Neural cell (in vitro differentiated cells): ENCODE measurements around the gene PGBD5. TPM values are rescaled to one million over a fixed set of nuclear protein-coding genes. Genes with fewer than 3 reads are reported as not detected.

Source experiments
- H2AFZ ChIP-seq: fragments of 200-600, 300-800 bp; sonication (generic), shearing (Covaris generic); 2 replicates; pipeline ENCODE4 v1.6.0; 2014; ENCODE audit warnings: low read depth, mild to moderate bottlenecking, antibody characterized with exemption, low read length, moderate library complexity
- H3F3A ChIP-seq: fragments of 200-600 bp; shearing (Covaris generic); 2 replicates; pipeline ENCODE4 v1.6.1; 2016; ENCODE audit warnings: mild to moderate bottlenecking, moderate library complexity, mixed read lengths, antibody characterized with exemption, low read length; ENCODE audit not compliant: insufficient read depth, poor library complexity, severe bottlenecking
- H3K27ac ChIP-seq: fragments of 200-600, 300-800 bp; sonication (generic), shearing (Covaris generic); 2 replicates; pipeline ENCODE4 v1.5.1; 2014; ENCODE audit warnings: mild to moderate bottlenecking, low read length, moderate library complexity
- H3K27me3 ChIP-seq: fragments of 300-800, 200-600 bp; sonication (generic), shearing (Covaris generic); 2 replicates; pipeline ENCODE4 v1.6.0; 2014; ENCODE audit warnings: mild to moderate bottlenecking, low read depth, low read length, moderate library complexity; ENCODE audit not compliant: insufficient read depth
- H3K36me3 ChIP-seq: fragments of 300-800, 200-600 bp; sonication (generic), shearing (Covaris generic); 2 replicates; pipeline ENCODE4 v1.5.1; 2014; ENCODE audit warnings: mild to moderate bottlenecking, antibody characterized with exemption, low read length, moderate library complexity; ENCODE audit not compliant: insufficient read depth
- H3K4me2 ChIP-seq: fragments of 300-800, 200-600 bp; sonication (generic), shearing (Covaris generic); 2 replicates; pipeline ENCODE4 v1.6.0; 2014; ENCODE audit warnings: mild to moderate bottlenecking, low read length
- H3K4me3 ChIP-seq: fragments of 300-800, 200-600 bp; sonication (generic), shearing (Covaris generic); 2 replicates; pipeline ENCODE4 v1.5.1; 2014; ENCODE audit warnings: mild to moderate bottlenecking, low read length, moderate library complexity
- H3K79me2 ChIP-seq: fragments of 200-600 bp; shearing (Covaris generic); replicated peaks from 2 replicates; pipeline ENCODE4 v1.6.0; 2014; ENCODE audit warnings: mild to moderate bottlenecking, low read length, moderate library complexity; ENCODE audit not compliant: insufficient read depth
- H3K9ac ChIP-seq: fragments of 300-800, 200-600 bp; sonication (generic), shearing (Covaris generic); 2 replicates; pipeline ENCODE4 v1.6.1; 2016; ENCODE audit warnings: mild to moderate bottlenecking, low read length, mixed read lengths
- H3K9me2 ChIP-seq: fragments of 200-600 bp; shearing (Covaris generic); 2 replicates; pipeline ENCODE4 v1.6.1; 2016; ENCODE audit warnings: mild to moderate bottlenecking, low read length, mixed read lengths; ENCODE audit not compliant: insufficient read depth
- H3K9me3 ChIP-seq: fragments of 200-600, 300-800 bp; sonication (generic), shearing (Covaris generic); 2 replicates; pipeline ENCODE4 v1.6.1; 2016; ENCODE audit warnings: mild to moderate bottlenecking, mixed run types, low read length, moderate library complexity, mixed read lengths
- H4K20me1 ChIP-seq: fragments of 200-600 bp; shearing (Covaris generic); 2 replicates; pipeline ENCODE4 v1.6.1; 2016; ENCODE audit warnings: mild to moderate bottlenecking, mixed run types; ENCODE audit not compliant: insufficient read depth
- EP300 ChIP-seq: fragments of 450-650 bp; conservative IDR thresholded peaks from 2 replicates; pipeline ENCODE4 v1.6.1; 2014; ENCODE audit warnings: antibody characterized with exemption, mild to moderate bottlenecking, moderate library complexity; ENCODE audit not compliant: poor library complexity, severe bottlenecking
- EZH2 ChIP-seq: fragments of 200-600, 300-800 bp; shearing (Covaris generic), sonication (generic); IDR thresholded peaks from 2 replicates; pipeline ENCODE4 v1.6.1; 2014; ENCODE audit warnings: antibody characterized with exemption, low read length, borderline replicate concordance, mild to moderate bottlenecking; ENCODE audit not compliant: insufficient read depth, poor library complexity, severe bottlenecking
- MXI1 ChIP-seq: fragments of 450-650 bp; conservative IDR thresholded peaks from 2 replicates; pipeline ENCODE4 v1.6.1; 2014; ENCODE audit warnings: antibody characterized with exemption, mild to moderate bottlenecking; ENCODE audit not compliant: poor library complexity, severe bottlenecking
- POLR2AphosphoS5 ChIP-seq: IDR thresholded peaks from 2 replicates; pipeline ENCODE4 v1.6.1; 2012
- RAD21 ChIP-seq: fragments of 450-650 bp; conservative IDR thresholded peaks from 2 replicates; pipeline ENCODE4 v1.6.1; 2014; ENCODE audit warnings: antibody characterized with exemption, mild to moderate bottlenecking, moderate library complexity
- SMC3 ChIP-seq: fragments of 450-650 bp; conservative IDR thresholded peaks from 2 replicates; pipeline ENCODE4 v1.6.1; 2014; ENCODE audit warnings: antibody characterized with exemption, mild to moderate bottlenecking, moderate library complexity; ENCODE audit not compliant: poor library complexity
- TAF1 ChIP-seq: IDR thresholded peaks from 2 replicates; pipeline ENCODE4 v1.6.1; 2012; ENCODE audit warnings: low read depth
- polyA plus RNA-seq: library from polyadenylated mRNA; depleted of rRNA; stranded (reverse); fragments of >200 nt; gene quantifications from 2 replicates; pipeline ENCODE4 v1.2.3, GENCODE V29; 2014
- TF ChIP-seq, protein P1 (sequence below): IDR thresholded peaks from 2 replicates; pipeline ENCODE4 v1.6.1; 2012; ENCODE audit warnings: borderline replicate concordance
- TF ChIP-seq, protein P2 (sequence below): fragments of 450-650 bp; IDR thresholded peaks from 2 replicates; pipeline ENCODE4 v1.5.1; 2014; ENCODE audit warnings: antibody characterized with exemption, mild to moderate bottlenecking, moderate library complexity; ENCODE audit not compliant: poor library complexity, severe bottlenecking

The PGBD5 gene
- polyA plus RNA-seq, 1 donor from 2014 or later = 16.3 TPM

- Histone ChIP-seq H3K9me3 (no peaks in the 10 kb centered on the region), H2AFZ (no peak overlapping the region), H3K4me2 (no peak overlapping the region), H3K36me3 (no peaks in the 10 kb centered on the region), H3K9ac (no peak overlapping the region), H3K27me3 (no peaks in the 10 kb centered on the region), H4K20me1 (no peaks in the 10 kb centered on the region), H3K27ac (no peak overlapping the region), H3K79me2 (no peaks in the 10 kb centered on the region), H3K4me3 (no peak overlapping the region), H3F3A (peaks cover 3% of the 10 kb centered on the region), H3K9me2 (no peaks in the 10 kb centered on the region)
- no peak for TF ChIP-seq POLR2AphosphoS5
- no peak for TF ChIP-seq EP300
- no peak for TF ChIP-seq SMC3
- TF ChIP-seq, protein P1, sequence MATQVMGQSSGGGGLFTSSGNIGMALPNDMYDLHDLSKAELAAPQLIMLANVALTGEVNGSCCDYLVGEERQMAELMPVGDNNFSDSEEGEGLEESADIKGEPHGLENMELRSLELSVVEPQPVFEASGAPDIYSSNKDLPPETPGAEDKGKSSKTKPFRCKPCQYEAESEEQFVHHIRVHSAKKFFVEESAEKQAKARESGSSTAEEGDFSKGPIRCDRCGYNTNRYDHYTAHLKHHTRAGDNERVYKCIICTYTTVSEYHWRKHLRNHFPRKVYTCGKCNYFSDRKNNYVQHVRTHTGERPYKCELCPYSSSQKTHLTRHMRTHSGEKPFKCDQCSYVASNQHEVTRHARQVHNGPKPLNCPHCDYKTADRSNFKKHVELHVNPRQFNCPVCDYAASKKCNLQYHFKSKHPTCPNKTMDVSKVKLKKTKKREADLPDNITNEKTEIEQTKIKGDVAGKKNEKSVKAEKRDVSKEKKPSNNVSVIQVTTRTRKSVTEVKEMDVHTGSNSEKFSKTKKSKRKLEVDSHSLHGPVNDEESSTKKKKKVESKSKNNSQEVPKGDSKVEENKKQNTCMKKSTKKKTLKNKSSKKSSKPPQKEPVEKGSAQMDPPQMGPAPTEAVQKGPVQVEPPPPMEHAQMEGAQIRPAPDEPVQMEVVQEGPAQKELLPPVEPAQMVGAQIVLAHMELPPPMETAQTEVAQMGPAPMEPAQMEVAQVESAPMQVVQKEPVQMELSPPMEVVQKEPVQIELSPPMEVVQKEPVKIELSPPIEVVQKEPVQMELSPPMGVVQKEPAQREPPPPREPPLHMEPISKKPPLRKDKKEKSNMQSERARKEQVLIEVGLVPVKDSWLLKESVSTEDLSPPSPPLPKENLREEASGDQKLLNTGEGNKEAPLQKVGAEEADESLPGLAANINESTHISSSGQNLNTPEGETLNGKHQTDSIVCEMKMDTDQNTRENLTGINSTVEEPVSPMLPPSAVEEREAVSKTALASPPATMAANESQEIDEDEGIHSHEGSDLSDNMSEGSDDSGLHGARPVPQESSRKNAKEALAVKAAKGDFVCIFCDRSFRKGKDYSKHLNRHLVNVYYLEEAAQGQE = no peak
- no peak for TF ChIP-seq RAD21
These were observed 145.9 kb downstream of the PGBD5 start for GRCh38 chr1:230280054-230280795.

GRCh38 chr1:230279583-230279945 lies 146.6 kb downstream of the PGBD5 start:
- no peaks in the 10 kb centered on the region for H3K36me3 ChIP-seq
- no peak overlapping the region for H3K27ac ChIP-seq
- no peak overlapping the region for H3K4me3 ChIP-seq
- H3K9me2 ChIP-seq = no peaks in the 10 kb centered on the region
- TF ChIP-seq MXI1 (no peak), RAD21 (no peak), TAF1 (no peak), EP300 (no peak), SMC3 (no peak), POLR2AphosphoS5 (no peak), EZH2 (no peak)
- TF ChIP-seq, protein P2, sequence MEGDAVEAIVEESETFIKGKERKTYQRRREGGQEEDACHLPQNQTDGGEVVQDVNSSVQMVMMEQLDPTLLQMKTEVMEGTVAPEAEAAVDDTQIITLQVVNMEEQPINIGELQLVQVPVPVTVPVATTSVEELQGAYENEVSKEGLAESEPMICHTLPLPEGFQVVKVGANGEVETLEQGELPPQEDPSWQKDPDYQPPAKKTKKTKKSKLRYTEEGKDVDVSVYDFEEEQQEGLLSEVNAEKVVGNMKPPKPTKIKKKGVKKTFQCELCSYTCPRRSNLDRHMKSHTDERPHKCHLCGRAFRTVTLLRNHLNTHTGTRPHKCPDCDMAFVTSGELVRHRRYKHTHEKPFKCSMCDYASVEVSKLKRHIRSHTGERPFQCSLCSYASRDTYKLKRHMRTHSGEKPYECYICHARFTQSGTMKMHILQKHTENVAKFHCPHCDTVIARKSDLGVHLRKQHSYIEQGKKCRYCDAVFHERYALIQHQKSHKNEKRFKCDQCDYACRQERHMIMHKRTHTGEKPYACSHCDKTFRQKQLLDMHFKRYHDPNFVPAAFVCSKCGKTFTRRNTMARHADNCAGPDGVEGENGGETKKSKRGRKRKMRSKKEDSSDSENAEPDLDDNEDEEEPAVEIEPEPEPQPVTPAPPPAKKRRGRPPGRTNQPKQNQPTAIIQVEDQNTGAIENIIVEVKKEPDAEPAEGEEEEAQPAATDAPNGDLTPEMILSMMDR = no peak
- TF ChIP-seq, protein P1 = no peak
- no peaks in the 10 kb centered on the region for H3K27me3 ChIP-seq
- peaks cover 3% of the 10 kb centered on the region for H3F3A ChIP-seq
- H3K9me3 ChIP-seq = no peaks in the 10 kb centered on the region
- no peaks in the 10 kb centered on the region for H4K20me1 ChIP-seq
- no peak overlapping the region for H3K4me2 ChIP-seq
- no peaks in the 10 kb centered on the region for H3K79me2 ChIP-seq
- no peak overlapping the region for H2AFZ ChIP-seq
- no peak overlapping the region for H3K9ac ChIP-seq
